Adrenal gland (tissue), 12 donors: Measurements from ENCODE around the gene RPS6KA5. TPM values are rescaled to one million over a fixed set of nuclear protein-coding genes. Genes with fewer than 3 reads are reported as not detected.

Source experiments
- DNase-seq, 7 donors: peaks; one replicate each; pipeline ENCODE4 v3.0.0-alpha.2; 2019 to 2020
- H3K27ac ChIP-seq, 5 donors: fragments of 200-600 bp; sonication (generic) in 4 of 5; 1 replicate in 3 of 5; 2 replicates in 2 of 5; pipeline versions ENCODE4 v1.5.1 to v1.8.0; 2016 to 2020; ENCODE audit warnings: mild to moderate bottlenecking in 1 of 5
- H3K27me3 ChIP-seq: fragments of 200-600 bp; 2 replicates; pipeline ENCODE4 v1.8.0; 2021
- H3K36me3 ChIP-seq, 2 donors: fragments of 200-600 bp; replicated peaks in 1 of 2; 1 replicate in 1 of 2; 2 replicates in 1 of 2; pipeline versions ENCODE4 v1.5.1 to v1.8.0; 2018 to 2022
- H3K4me1 ChIP-seq, 2 donors: fragments of 200-600 bp; replicated peaks in 1 of 2; 1 replicate in 1 of 2; 2 replicates in 1 of 2; pipeline versions ENCODE4 v1.5.1 to v1.8.0; 2018 to 2021
- H3K4me3 ChIP-seq, 4 donors: fragments of 200-600 bp; sonication (generic) in 3 of 4; one replicate each; pipeline ENCODE4 v1.5.1; 2016 to 2018
- H3K9me3 ChIP-seq, 3 donors: fragments of 200-600 bp; sonication (generic) in 1 of 3; replicated peaks in 1 of 3; 1 replicate in 2 of 3; 2 replicates in 1 of 3; pipeline versions ENCODE4 v1.5.1 to v1.8.0; 2016 to 2021
- POLR2A ChIP-seq, 2 donors: fragments of 450-650 bp; IDR thresholded peaks; one replicate each; pipeline ENCODE4 v1.6.1; 2017; ENCODE audit warnings: antibody characterized with exemption in 2 of 2, mild to moderate bottlenecking in 2 of 2, moderate library complexity in 1 of 2
- WGBS, 4 donors: extraction: QIAGEN DNeasy Blood & Tissue Kit in 2 of 4; methylation state at CpG; one replicate each; pipeline versions ENCODE4 v1.1.5 to v1.1.7; 2013 to 2017; 5-methylcytosine and 5-hydroxymethylcytosine counted together
- intact Hi-C, 2 donors: fragments of 100-400 bp; cut with DNase I; formaldehyde crosslinking; loops; one replicate each; pipeline versions ENCODE4 v1.14.1 to v1.15.0; 2022 to 2023
- polyA plus RNA-seq, 3 donors: library from polyadenylated mRNA; stranded (reverse); fragments of 200-250 nt in 2 of 3; fragments of 350-450 nt in 1 of 3; fragmentation: Illumina TruSeq in 1 of 3; extraction: RNeasy Lipid Tissue Mini Kit (QIAGEN cat#74804) in 1 of 3; gene quantifications; one replicate each; pipeline ENCODE4 v1.2.3, GENCODE V29; 2013 to 2014
- total RNA-seq, 9 donors: library from RNA; depleted of rRNA in 4 of 9; stranded (reverse); fragments of >200 nt in 4 of 9; fragments of 120-200 nt in 1 of 9; fragmentation: NEBNext Ultra II Directional in 1 of 9; extraction: Animal tissue kit (Norgen Biotek cat#: 25700) in 1 of 9; gene quantifications; one replicate each; pipeline versions ENCODE4 v1.1.0 to v1.2.4, GENCODE V29; 2013 to 2023
- TF ChIP-seq, protein P1 (sequence below), 6 experiments: fragments of 450-650 bp in 4 of 6; fragments of 200-600 bp in 2 of 6; sonication (generic) in 1 of 6; IDR thresholded peaks; 1 replicate in 5 of 6; 2 replicates in 1 of 6; pipeline versions ENCODE4 v1.5.1 to v1.8.0; 2016 to 2021; ENCODE audit warnings: antibody characterized with exemption in 6 of 6, mild to moderate bottlenecking in 2 of 6, moderate library complexity in 1 of 6
- donor health status: healthy with polysubstance abuse.
- donor health status: Bipolar disorder and iron deficiency.
- donor health status: DM: yes; HTN: yes; CAD: no.
- donor health status: DM: no; HTN: no; CAD: no.
- donor health status: DM: no; HTN: no; CAD: no.
- donor health status: DM: yes; HTN: yes; CAD: no.

RPS6KA5 gene
- total and polyA plus RNA-seq, 12 donors: 0.27 to 5.5 (median 1.8) TPM

DNA sequence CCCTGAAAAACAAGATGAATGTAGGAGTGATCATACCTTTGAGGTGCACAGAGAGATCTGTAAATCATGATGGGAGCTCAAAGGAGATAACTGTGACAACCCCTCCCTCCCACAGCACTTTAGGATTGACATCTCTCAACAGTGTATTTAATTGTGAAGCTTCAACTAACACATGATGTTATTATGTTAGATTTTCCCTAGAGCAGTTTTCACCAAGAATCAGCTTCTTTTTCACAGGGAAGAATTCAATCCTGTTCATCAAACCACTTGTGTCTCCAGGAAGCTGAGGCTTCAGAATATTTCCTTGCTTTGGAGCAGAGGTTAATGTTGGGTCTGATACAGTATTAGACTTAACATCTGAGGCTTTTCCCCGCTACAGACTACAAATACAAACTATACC is 11.8 kb downstream of the RPS6KA5 start:
- no peaks in the 10 kb centered on the region for H3K4me1 ChIP-seq
- no peak overlapping the region for H3K27ac ChIP-seq
- intact Hi-C loops: no loop called here
- no peaks in the 10 kb centered on the region for H3K36me3 ChIP-seq
- DNase-seq: no peak
- 94 to 100% (median 97%) methylated on average over 1 of the region's 1 CpG for WGBS, 4 donors
- no peaks in the 10 kb centered on the region for H3K27me3 ChIP-seq
- no peak overlapping the region for H3K4me3 ChIP-seq
- no peak for TF ChIP-seq POLR2A (IDR thresholded peaks at IDR 0.05)
- TF ChIP-seq, protein P1, sequence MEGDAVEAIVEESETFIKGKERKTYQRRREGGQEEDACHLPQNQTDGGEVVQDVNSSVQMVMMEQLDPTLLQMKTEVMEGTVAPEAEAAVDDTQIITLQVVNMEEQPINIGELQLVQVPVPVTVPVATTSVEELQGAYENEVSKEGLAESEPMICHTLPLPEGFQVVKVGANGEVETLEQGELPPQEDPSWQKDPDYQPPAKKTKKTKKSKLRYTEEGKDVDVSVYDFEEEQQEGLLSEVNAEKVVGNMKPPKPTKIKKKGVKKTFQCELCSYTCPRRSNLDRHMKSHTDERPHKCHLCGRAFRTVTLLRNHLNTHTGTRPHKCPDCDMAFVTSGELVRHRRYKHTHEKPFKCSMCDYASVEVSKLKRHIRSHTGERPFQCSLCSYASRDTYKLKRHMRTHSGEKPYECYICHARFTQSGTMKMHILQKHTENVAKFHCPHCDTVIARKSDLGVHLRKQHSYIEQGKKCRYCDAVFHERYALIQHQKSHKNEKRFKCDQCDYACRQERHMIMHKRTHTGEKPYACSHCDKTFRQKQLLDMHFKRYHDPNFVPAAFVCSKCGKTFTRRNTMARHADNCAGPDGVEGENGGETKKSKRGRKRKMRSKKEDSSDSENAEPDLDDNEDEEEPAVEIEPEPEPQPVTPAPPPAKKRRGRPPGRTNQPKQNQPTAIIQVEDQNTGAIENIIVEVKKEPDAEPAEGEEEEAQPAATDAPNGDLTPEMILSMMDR (IDR thresholded peaks at IDR 0.05): no peak
- H3K9me3 ChIP-seq: no peaks in the 10 kb centered on the region

DNA sequence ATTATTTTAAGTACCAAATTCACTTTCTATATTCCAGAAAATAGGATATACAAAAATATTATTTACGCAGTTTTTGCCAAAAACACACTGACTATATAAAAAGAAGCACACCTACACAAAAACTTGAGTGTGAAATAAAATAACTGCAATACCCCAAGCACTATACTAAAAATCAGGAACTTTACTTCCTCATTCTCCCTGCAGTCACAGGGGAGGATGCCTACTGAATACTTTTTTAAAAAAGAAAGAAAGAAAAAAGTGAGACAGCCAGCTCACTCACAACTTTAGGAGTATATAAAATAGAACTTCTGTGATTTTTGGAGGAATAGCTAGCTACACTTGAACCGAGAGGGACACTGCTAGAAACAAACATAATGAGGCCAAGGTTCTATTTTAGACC is 12.2 kb downstream of the RPS6KA5 start:
- H3K4me3 ChIP-seq: no peak overlapping the region
- H3K27me3 ChIP-seq: no peaks in the 10 kb centered on the region
- 77 to 86% (median 81%) methylated on average over 2 of the region's 2 CpGs for whole genome bisulfite sequencing, 4 donors
- DNase-seq: no peak
- H3K9me3 ChIP-seq: no peaks in the 10 kb centered on the region
- TF ChIP-seq, protein P1 (IDR thresholded peaks at IDR 0.05): no peak
- TF ChIP-seq POLR2A (IDR thresholded peaks at IDR 0.05): no peak
- no peaks in the 10 kb centered on the region for H3K4me1 ChIP-seq
- no peaks in the 10 kb centered on the region for H3K36me3 ChIP-seq
- intact Hi-C loops: no loop called here
- H3K27ac ChIP-seq: no peak overlapping the region

DNA sequence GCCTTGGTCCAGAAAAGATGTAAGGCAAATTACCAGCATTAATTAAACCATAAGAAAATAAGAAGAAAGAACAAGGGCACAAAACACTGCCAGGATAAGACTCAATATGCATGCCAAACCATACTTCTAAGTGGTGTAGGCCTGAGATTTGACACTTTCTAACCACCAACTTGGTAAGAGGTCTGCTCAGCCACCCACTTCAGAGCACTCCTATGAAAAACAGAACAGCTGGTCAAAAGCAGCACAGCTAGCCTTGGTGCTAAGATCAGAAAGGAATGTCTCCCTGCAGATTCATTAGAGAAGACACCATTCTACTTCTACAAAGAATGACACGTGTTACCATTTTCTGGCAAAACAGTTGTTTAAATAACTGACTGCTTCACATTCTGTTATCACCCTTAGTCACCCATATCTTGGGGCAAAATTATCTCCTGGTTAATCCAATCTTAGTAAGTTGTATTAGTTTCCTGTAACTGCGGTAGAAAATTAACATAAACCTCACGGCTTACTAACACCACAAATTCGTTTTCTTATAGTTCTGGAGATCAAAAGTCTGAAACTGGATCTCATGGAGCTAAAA is 13.2 kb downstream of the RPS6KA5 start:
- no peak for DNase-seq
- 89 to 97% (median 93%) methylated on average over 4 of the region's 4 CpGs for WGBS, 4 donors
- TF ChIP-seq POLR2A (IDR thresholded peaks at IDR 0.05): no peak
- TF ChIP-seq, protein P1 (IDR thresholded peaks at IDR 0.05): no peak
- Histone ChIP-seq H3K27me3 (no peaks in the 10 kb centered on the region), H3K9me3 (no peaks in the 10 kb centered on the region), H3K4me1 (no peaks in the 10 kb centered on the region), H3K36me3 (no peaks in the 10 kb centered on the region), H3K27ac (no peak overlapping the region), H3K4me3 (no peak overlapping the region)
- intact Hi-C loops: no loop called here

DNA sequence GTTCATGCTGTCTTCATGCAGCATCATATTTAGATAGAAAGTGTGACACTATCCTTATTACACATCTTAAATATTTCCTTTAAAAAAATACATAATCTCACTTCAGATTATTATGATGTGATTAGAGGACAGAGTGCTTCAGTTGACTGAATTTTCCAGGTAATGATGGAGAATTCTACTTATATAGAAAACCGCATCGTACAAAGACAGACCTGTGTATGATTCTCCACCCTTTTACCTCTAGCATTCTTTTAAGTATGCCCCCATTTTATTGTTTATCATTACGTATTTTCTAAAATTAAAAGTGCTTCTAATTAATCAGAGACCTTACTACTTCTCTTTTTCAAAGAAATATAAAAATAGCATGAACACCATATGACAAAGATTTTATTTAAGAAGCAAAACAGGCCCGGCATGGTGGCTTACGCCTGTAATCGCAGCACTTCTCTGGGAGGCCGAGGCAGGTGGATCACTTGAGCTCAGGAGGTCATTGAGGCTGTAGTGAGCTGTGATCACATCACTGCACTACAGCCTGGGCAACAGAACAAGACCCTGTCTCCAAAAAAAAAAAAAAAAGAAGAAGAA is 13.9 kb downstream of the RPS6KA5 start:
- no peak for TF ChIP-seq POLR2A (IDR thresholded peaks at IDR 0.05)
- TF ChIP-seq, protein P1 (IDR thresholded peaks at IDR 0.05): no peak
- intact Hi-C loops: no loop called here
- H3K36me3 ChIP-seq: no peaks in the 10 kb centered on the region
- no peaks in the 10 kb centered on the region for H3K4me1 ChIP-seq
- no peak overlapping the region for H3K27ac ChIP-seq
- WGBS, 4 donors: 79 to 90% (median 81%) methylated on average over 7 of the region's 7 CpGs
- no peaks in the 10 kb centered on the region for H3K27me3 ChIP-seq
- DNase-seq: no peak
- no peak overlapping the region for H3K4me3 ChIP-seq
- H3K9me3 ChIP-seq: no peaks in the 10 kb centered on the region
